Activated T-cell treated with anti-CD3 and anti-CD28 coated beads, Interleukin-2, amount 50 U/mL, for 48 hours (primary cell): Measurements from ENCODE around the gene SMOC1.

Source experiments
- DNase-seq, 2 experiments: peaks; one replicate each; pipeline ENCODE4 v3.0.0-alpha.2; 2020

Gene SMOC1

DNA sequence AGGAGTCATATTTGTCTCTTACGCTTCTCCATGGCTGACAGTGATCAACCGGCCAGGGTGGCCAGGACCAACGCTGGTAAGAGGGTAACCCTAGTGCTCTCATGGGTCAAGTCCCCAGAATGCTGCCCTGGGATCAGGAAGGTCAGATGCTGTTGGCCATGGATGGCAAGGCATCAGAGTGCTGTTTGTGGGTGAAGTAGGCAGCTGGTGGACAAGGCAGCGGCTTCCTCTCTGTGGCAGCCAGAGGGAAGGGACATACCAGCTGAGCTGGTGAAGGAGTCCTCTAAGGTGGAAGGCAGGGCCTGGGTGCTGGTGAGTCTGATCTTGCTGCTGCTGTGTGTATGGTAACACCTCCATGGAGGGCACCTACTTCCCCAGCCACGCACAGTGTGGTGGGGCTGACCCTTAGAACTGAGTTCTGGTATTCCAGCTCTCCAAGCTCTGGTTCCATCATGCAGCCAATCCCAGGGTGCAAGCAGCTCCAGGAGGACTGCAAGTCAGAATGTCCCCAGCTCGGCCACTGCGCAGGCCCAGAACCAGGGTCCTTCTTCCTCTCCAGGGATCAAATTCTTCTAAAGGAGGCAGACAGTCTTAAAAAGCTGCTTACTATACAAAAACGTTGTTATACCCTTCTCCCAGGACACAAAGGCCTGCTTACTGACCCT lies 13.4 kb upstream of the SMOC1 start:
- DNase-seq = no peak

DNA sequence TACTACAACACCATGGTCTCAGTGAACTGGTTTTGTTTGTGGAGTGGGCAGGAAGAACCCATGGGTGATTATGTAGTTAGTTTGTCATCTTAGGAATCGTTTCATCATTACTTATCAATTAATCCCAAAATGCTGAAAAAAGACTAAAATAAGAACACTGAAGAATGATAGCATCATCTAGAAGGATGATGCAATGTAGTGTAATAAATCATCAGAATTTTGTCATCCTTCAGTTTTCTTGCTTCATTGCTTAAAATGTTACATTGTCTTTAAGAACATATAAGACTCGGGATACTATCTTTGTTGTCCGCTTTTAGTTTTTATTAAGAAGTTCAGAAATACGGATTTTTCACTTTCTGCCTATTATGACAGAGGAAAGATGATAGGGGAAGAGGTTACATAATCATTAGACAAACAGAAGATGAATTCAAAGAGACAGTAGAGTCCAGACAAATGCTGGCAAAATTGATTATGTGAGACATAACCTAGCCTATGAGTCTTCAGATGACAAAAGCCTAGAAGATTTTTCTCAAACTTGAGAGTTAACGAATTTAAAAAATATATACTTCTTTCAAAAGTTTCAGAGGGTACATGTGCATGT lies 10.8 kb upstream of the SMOC1 start:
- DNase-seq = no peak

DNA sequence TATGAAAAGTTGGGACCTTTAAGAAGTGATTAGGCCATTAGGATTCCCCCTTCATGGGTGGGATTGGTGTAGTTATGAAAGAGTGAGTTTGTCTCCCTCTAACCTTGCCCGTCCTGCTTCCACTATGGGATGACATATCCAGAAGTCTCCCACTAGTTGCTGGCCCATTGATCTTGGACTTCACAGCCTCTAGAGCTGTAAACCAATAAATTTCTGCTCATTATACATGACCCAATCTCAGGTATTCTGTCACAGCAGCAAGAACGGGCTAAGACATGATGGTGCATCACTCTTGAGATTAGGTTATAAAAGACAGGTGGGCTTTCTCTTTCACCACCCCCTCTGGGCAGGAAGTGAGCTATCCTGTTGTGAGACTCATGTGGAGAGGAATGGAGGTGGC lies 8.6 kb upstream of the SMOC1 start:
- DNase-seq = no peak

DNA sequence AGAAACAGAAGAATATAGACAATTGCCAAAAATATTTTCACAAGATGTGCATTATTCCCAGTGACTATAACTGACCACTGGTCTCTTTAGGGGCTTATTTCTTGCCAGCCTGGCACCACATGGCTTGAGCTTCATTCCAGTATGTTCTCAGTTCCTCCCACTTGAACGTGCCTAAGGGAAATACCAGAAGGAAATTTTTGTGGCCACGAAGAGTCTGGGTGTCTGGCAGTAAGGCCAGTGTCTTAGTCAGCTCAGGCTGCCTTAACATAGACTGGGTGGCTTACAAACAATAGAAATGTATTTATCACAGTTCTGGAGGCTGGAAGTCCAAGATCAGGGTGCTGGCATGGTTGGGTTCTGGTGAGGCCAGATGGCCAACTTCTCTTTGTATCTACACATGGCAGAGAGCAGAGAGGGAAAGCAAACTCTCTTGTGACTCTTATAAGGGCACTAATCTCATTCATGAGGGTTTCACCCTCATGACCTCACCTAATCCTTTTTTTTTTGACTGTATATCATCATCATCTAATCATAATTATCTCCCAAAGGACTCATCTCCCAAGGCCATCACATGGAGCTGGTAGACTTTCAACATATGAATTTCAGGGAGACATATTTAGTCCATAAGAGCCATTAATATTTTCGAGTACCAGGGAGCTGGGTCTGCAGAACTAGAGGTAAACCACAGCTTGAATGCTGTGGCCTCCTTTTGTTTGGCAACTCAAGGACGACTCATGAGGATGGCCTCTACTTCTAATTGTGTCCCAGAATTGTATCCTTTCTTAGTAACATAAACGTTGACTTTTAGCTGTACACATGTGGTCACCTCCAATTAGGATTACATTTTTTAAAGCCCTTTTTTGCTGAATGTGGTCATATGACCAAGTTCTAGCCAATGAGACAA lies 5.1 kb upstream of the SMOC1 start:
- no peak for DNase-seq

DNA sequence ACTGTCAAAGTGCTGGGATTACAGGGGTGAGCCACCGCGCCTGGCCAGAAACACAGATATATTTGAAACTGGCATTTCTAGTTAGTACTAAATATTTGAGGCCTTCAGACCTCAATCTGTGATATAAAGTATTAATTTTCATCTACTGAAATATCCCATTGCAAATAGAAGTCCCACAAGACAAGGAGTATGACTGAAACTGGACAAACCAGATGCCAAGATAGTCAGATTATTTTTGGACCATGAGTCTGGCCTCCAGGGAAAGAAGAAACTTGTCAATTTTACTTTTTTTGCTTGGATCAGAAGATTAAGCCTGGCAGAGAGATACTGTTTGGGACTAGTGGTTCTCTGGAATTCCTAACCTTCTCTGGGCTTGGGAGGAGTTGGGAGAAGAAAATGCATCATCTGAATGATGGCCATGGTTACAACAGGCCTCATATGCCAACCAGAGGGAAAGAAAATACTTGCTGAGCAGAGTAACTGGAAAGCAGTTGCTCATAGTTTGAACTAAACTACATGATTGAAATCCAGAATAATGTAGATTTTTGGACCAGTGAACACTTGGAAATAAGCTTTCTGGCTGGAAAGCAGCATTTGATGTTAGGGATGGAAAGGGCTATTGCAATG lies 2.9 kb upstream of the SMOC1 start:
- DNase-seq = no peak

DNA sequence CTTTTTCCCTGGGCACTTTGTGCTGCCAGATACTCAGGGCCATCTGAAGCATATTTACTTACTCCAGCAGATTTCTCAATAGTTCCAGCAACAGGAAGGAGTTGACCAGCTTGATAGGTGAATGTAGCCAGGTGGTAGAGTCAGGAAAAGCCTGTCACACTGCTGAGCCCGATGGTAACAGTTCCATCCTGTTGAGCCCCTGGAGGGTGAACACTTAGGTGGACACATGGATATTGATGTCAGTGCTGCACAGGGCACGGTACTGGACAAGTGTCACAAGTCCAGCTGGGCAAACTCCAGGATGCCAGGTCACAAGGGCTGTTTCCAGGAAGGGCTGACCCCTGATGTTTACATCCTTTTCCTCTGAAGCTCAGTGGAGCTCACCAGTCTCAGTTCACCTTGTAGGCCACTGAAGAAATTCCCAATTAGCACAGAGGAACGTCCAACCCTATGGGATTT lies 2.3 kb upstream of the SMOC1 start:
- DNase-seq = no peak

DNA sequence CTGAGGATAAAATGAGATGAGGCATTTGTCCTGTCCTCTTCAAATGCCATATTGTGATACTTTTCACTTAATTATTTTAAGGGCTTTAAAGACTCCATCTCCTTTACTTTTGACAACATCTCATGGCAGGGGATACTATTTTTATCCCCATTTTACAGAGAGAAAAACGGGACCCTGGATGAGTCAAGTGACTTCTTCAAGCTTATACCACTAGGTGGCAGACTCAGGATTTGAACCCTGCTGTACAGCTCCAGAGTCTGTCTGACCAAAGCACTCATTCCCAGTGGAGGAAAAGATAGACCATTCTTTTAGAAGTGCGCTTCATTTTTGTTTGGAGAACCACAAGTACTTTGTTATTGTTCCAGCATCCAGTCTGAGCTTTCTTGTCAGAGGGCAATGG lies 1.7 kb upstream of the SMOC1 start:
- DNase-seq = no peak

DNA sequence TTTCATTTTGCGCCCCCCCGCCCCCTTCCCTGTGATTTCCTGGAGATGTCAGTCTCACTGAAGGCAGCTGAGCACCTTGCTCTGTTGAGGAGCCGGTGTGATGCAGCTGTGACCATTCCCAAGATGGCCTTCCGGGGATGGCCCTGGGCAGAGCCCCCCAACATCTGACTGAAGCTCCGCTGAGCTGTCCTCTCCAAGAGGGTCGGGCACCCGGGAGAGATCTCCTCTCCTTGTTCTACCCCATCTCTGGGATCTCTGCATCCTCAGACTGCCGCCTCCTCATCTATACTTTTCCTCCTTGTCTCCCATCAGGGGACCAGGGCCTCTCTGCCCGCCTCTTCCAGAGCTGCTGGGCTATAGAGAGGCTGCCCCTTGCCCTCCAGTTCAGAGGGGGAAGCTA lies 965 bp upstream of the SMOC1 start:
- no peak for DNase-seq

DNA sequence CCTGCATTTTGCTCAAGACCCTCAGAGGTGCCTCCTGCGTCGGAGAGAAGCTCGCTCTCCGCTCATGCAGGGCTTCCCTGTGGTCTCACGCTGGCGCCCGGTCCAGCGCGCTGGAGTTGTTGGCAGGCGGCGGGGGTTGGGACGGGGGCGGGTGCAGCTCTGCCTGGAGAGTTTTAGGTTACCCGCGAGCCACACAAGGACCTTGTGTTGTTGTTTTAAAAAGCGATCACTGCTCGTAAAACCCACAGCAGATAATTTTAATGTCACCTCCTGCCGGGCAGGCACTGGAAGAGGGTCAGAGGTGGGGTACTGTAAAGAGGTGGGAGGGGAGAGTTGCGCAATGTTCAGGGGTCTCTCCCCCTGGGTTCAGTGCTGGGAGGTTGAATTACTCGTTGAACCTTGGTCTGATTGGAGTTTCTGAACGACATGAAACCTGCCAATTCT lies 850 bp downstream of the SMOC1 start:
- DNase-seq = no peak

DNA sequence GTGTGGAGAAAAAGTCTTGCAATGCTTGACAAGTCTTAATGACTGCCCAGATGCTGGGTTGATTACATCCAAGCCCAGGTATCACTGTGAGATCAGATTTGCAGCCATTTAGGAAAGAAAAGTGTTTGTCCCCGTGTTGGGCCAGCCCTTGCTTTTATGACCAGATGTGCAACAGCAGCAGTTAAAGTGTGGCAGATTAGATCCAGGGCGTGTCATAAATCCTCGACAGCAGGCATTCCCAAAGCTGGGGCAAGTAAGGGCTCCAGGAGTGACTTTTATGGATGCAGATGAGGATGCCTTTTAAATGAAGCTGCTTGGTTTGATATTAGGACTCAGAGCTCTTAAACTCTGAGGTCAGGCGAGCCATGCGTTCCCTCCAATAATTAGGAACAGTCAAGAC lies 1.7 kb downstream of the SMOC1 start:
- DNase-seq = no peak

DNA sequence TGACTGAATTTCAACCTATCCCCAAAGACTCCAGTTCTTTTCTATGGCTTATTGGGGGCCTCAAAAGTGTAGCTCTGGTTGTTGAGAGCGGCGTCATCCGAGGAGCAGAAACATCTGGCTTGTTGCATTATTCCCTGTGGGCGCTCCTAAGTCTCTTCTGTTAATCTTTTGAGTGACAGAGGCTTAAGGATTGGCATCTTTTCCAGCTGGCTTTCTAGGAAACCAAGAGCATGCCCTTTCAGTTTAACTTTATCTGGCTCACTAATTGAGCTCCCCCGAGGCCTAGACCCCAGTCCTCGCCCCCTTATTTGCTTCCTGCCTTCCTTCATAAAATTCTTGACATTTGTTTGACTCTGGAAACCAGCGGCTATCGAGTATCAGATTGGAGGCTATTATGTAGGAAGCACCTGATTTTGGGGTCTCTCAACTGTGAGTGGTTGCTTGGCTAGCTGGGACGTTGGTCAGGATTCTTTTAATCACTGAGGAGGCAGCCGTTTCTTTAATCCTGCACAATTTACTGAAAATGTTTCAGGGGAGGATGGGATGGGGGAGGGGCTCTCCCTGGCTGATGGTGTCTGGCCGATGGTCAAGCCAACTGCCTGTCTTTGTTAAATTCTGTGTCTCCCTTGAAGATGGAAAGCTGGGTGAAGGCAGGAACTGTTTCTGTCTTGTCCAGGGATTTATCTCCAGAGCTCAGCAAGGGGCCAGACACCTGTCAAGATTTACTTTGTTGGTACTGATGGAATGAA lies 3.1 kb downstream of the SMOC1 start:
- DNase-seq = no peak

DNA sequence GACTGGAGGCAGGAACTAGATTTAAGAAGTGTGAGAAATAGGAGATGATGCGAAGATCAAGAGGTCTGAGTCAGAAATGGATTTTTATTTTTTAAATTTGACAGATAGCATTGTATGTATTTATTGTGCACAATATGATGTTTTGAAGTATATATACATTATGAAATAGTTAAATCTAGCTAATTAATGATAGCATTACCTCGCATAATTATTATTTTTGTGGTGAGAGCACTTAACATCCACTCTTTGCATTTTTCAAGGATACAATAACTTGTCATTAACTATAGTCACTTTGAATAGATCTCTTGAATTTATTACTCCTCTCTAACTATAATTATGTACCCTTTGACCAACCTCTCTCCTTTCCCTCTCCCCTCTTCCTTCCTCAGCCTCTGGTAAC lies 3.7 kb downstream of the SMOC1 start:
- DNase-seq = no peak

DNA sequence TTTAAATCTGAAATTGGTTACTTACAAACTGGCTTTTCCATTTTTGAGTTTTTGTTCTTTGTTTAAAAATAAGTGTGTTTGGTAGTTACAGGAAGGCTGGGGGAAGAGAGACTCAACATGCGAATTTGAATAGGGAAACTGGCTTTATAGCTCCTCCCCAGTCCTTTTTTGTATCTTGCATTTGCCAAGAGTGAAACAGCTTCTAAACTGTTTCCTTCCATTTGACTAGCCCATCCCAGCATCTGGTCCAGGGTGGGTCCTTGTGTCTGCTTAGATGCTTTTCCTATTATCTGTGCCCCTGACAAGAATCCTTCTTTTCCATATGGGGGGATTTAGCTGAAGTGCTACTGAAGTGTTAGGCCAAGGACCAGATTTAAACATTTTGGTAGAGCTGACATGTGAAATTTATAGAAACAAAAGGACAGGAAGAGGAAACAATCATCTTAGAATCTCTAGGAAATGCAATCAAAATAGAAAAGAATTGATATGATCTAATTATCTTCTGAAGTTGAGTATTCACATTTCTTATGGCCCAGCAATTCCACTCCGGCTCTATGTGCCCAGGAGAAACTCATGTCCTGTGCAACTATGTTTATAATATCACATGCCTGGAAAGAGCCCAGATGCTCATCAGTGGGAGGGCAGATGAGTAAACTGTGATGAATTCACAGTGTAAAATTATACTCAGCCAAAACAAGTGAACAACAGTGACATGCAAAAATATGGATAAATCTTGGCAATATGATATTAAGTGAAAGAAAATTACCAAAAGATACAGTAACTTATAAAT lies 7.4 kb downstream of the SMOC1 start:
- no peak for DNase-seq

DNA sequence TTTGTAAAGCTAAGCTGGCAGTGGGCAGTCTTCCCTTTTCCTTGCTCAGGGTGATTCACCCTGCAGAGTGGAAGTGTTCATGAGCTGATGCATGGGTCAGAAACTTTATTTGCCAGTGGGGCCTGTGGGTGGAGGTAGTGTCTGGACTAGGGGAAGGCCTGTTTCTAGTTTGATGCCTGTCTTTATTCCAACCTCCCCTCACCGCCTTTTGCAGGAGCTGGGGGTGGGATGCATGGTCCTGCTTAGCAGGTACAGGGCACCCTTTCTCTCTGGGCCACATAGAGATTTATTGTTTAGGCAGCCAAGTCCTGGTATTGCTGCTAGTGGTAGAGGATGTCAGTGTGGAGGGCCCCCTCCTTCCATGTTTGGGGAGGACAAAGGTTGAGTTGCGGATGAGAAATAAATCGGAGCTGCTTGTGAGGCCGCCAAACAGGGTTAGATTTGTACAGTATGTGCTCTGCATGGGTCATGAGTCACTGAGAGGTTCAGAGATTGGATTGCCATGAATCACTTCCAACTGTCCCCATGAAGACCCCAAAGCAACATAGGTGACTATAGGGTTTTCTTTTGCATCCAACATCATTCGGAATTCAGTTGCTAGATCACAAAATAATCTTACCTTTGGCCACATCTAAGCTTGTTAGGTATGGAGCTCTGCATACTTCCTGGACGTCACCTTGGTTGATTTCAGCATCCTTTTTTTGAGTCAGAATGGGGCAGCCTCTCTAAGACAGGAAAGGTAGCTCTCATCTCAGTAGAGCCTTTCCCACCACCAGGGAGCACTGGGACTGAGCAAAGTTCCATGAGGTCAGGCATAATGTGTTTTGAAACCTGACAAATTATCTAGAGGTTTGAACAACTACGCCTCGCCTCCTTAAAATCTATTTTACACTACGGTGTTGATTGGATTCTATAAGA lies 8.8 kb downstream of the SMOC1 start:
- no peak for DNase-seq

DNA sequence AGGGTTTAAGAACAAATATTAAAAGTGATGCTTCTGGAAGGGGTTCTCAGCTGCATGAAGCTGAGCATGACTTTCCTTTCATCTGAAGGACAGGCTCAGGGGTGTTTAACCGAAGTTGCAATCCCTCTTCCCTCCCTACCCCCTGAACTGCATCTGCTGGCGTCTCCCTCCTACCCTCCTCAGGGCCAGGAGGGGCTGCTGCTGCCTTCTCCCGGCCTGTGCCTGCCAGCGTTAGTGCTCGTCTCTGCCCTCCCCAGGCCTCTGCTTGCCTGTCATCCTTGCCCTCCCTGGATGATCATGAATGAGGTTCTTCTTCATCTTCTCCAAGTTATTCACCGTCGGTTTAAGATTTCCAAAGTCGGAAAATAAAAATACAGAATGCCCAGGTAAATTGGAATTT lies 12.2 kb downstream of the SMOC1 start:
- no peak for DNase-seq

DNA sequence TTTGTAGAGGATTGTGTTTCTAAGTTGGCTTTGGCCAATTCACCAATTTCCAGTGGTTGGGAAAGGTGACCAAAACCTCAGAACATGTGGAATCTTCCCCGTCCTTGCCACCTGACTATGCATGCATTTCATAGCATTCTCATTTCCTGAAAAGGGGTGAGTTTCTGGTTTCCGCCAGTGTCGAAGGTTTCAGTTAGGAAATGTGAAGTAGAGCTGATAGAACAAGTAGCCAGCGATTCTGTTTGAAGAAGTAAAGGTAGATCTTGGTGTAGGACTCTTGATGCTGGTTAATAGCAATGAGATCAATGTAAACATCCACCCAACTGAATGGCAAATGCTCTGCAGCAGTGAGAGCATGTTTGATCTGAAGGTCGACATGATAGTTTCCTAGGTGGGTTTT lies 15.9 kb downstream of the SMOC1 start:
- DNase-seq = no peak

DNA sequence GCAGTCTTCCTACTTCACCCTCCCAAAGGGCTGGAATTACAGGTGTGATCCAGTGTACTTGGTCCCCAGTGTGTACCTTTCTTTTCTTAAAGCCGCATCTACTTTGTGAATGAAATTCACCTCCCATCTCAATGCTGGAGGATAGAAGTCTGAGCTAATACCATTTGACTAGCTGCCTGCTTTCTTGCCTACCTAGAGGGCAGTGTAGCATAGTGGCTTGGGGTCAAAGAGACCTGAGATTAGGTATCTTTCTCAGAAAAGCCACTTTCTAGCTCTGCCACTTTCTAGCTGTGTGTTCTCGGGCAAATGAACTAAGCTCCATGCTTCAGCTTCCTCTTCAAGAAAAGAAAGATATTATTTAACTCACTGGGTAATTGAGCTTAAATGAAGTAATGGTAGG lies 16.9 kb downstream of the SMOC1 start:
- DNase-seq = no peak

DNA sequence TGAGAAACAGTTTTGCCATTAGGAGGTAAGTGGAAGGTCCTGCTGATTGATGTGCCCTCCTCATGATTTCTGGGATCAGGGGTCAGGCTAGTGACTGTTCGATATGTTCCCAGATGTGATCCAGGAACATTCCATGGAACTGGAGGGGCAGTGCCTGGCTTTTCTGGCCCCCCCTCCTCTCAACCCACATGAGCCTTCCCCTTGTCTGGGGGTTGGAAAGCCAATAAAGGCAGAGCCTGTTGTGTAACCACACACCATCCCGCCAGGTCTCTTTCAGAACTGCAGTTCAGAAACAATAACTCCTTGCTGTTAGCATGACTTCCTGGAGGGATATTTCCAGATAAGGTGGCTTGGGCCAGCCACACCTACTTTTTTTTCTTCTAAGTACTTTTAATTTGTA lies 17.8 kb downstream of the SMOC1 start:
- no peak for DNase-seq

DNA sequence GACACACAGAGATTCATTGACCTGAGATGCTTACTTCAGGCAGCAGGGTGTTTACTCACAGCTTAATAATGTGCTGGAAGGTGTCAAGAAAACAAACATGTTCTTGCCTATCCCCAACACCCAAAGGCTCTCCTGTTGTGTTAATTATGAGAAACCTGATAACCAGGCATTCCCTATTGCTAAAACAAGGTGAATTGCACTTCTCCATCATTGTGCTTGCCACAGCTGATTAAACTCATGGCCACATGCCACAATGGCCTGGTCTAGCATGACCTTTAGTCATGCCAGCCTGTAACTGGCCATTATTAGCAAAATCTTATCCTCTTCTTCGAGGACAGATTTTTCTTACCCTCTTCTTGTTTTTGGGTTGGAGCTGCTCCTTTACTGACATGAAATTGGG lies 21.4 kb downstream of the SMOC1 start:
- no peak for DNase-seq

DNA sequence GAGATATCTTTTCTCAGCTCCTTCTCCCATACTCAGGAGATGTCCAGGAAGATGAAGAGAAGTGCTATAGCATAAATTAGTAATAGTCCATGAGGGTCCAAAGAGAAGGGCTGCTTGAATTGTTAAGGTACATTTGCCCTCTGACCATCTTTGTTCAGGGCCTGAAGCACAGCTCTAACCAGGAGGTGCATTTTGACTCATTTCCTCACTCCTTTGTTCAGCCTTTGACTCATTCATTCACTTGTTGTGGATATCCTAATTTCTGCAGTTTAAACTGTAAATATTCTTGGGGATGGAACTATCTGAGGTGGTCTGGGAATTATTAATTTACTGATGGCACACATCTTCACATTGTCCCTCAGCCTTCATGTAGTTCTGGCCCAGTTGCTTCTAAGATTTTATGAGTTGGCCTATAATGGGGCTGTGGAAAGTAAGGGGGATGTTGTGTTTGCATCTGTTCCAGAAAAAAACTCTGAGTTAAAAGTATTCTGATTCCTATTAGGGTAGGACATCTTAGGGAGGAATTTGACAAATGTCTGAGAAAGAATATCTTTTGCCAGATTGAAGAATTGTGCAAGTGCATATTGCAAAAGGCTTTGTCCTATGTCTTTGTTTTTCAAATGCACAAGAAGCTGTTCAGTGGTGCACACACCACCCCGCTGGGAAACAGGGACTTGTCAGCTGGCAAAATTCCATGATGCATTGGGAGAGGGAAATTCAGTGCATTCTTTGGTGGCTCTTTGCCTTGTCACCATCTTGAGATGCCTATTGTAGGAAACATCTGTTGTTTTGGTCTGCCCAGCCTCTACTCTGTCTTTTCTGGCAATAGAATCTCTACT lies 22.1 kb downstream of the SMOC1 start:
- no peak for DNase-seq
